ENCODE measurements around the gene CC2D1A. TPM values are rescaled to one million over a fixed set of nuclear protein-coding genes. Genes with fewer than 3 reads are reported as not detected.

The CC2D1A gene
- total and polyA plus RNA-seq, 2 donors (not counting 1 experiment from before 2014, with no cell fraction given), result 34.3 to 47.2 TPM

DNA sequence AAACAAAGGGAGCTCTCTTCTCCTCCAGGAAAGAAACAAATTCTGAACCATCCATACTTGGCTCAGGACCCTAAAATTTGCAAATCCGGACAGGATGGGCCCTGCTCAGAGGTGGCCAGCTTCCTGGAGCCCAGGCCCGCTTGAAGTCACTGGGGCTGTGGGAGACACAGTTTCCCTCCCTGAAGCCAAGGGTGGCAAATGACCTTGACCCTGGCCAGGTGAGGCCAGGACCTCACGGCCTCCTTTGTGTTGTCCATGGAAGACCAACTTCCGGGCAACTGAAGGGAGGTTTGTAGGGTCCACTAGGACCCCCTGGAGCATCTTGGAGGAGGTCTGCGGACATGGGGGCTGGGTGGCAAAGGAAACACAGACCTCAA is 23.6 kb upstream of the CC2D1A start:
- CTCF ChIA-PET, result interaction anchor here (0.9 to 9.3 kb wide), 8 partner anchors 9 to 466 kb away, joined by 3 to 92 read pairs (median 6); partner anchors contain the start of genes IL27RA and MISP3
- no peaks in the 10 kb centered on the region for H3K9me3 ChIP-seq (ENCODE audit: control extremely low read depth in 1 of 3, control insufficient read depth in 2 of 3, insufficient read depth in 1 of 3, low read length in 2 of 3)
- Mint-ChIP-seq H3K27ac (peak overlapping the region; percentile 78), H3K4me1 (peaks cover 25% of the 10 kb centered on the region), H3K9me3 (ENCODE audit: insufficient read depth) (no peaks in the 10 kb centered on the region), H3K4me3 (no peak overlapping the region), H3K27me3 (no peaks in the 10 kb centered on the region)
- peaks cover 26 to 34% of the 10 kb centered on the region in 2 donors for H3K4me1 ChIP-seq (ENCODE audit: control insufficient read depth in 2 of 2, insufficient read depth in 2 of 2, low read length in 2 of 2)
- 89% methylated on average over 5 of the region's 5 CpGs for WGBS (ENCODE audit: insufficient coverage)
- intact Hi-C loops (cut with micrococcal nuclease), result no loop called here
- peaks cover 0 to 9% (median 0%) of the 10 kb centered on the region in 4 experiments for H3K27me3 ChIP-seq (replicated peaks in 1 of 4; ENCODE audit: control extremely low read depth in 1 of 4, control insufficient read depth in 3 of 4, insufficient read depth in 4 of 4, low read length in 3 of 4)
- no peak for DNase-seq
- H3K27ac ChIP-seq (ENCODE audit: low read length in 2 of 2), result no peak overlapping the region
- no peak for ATAC-seq (ENCODE audit: low read depth)
- no peak overlapping the region for H2AFZ ChIP-seq (ENCODE audit: insufficient read depth, low read depth, low read length, poor library complexity, severe bottlenecking)
- POLR2A ChIA-PET, result interaction anchor here (1.1 kb wide), 1 partner anchor 189 kb away, joined by 6 read pairs; no protein-coding TSS in a partner anchor
- no peaks in the 10 kb centered on the region for H3K36me3 ChIP-seq (replicated peaks in 1 of 2; ENCODE audit: control extremely low read depth in 1 of 2, control insufficient read depth in 1 of 2, extremely low read depth in 1 of 2, insufficient read depth in 2 of 2, low read length in 1 of 2)
- TF ChIP-seq EZH2 (IDR thresholded peaks at IDR 0.05; ENCODE audit: borderline replicate concordance, insufficient read depth, low read depth, low read length, poor library complexity, severe bottlenecking) (no peak), CTCF (IDR thresholded peaks at IDR 0.05) (no peak)
- H3K9ac ChIP-seq (ENCODE audit: low read length), result no peak overlapping the region
- H3K4me2 ChIP-seq (replicated peaks; ENCODE audit: low read depth, low read length, poor library complexity, severe bottlenecking), result peak overlapping the region; percentile 73
- H3K4me3 ChIP-seq (ENCODE audit: control extremely low read depth in 1 of 5, extremely low read depth in 1 of 5, insufficient read depth in 1 of 5, low read depth in 2 of 5, low read length in 4 of 5), result no peak overlapping the region
- H3K79me2 ChIP-seq (ENCODE audit: control insufficient read depth, insufficient read depth, low read length), result no peaks in the 10 kb centered on the region
- no peaks in the 10 kb centered on the region for H4K20me1 ChIP-seq (ENCODE audit: control insufficient read depth, insufficient read depth, low read length, poor library complexity, severe bottlenecking)

GRCh38 chr19:13882836-13883235 is 23.2 kb upstream of the CC2D1A start:
- 86% methylated on average over 12 of the region's 12 CpGs for WGBS (ENCODE audit: insufficient coverage)
- Histone ChIP-seq H3K79me2 (ENCODE audit: control insufficient read depth, insufficient read depth, low read length) (no peaks in the 10 kb centered on the region), H3K27me3 (replicated peaks in 1 of 4; ENCODE audit: control extremely low read depth in 1 of 4, control insufficient read depth in 3 of 4, insufficient read depth in 4 of 4, low read length in 3 of 4) (peaks cover 0 to 9% (median 0%) of the 10 kb centered on the region in 4 experiments), H3K4me3 (ENCODE audit: control extremely low read depth in 1 of 5, extremely low read depth in 1 of 5, insufficient read depth in 1 of 5, low read depth in 2 of 5, low read length in 4 of 5) (no peak overlapping the region), H4K20me1 (ENCODE audit: control insufficient read depth, insufficient read depth, low read length, poor library complexity, severe bottlenecking) (no peaks in the 10 kb centered on the region), H3K9me3 (ENCODE audit: control extremely low read depth in 1 of 3, control insufficient read depth in 2 of 3, insufficient read depth in 1 of 3, low read length in 2 of 3) (no peaks in the 10 kb centered on the region), H3K27ac (ENCODE audit: low read length in 2 of 2) (no peak overlapping the region), H3K4me1 (ENCODE audit: control insufficient read depth in 2 of 2, insufficient read depth in 2 of 2, low read length in 2 of 2) (peaks cover 26 to 34% of the 10 kb centered on the region in 2 donors), H3K36me3 (replicated peaks in 1 of 2; ENCODE audit: control extremely low read depth in 1 of 2, control insufficient read depth in 1 of 2, extremely low read depth in 1 of 2, insufficient read depth in 2 of 2, low read length in 1 of 2) (no peaks in the 10 kb centered on the region), H2AFZ (ENCODE audit: insufficient read depth, low read depth, low read length, poor library complexity, severe bottlenecking) (no peak overlapping the region), H3K4me2 (replicated peaks; ENCODE audit: low read depth, low read length, poor library complexity, severe bottlenecking) (peak overlapping the region; percentile 73), H3K9ac (ENCODE audit: low read length) (no peak overlapping the region)
- Mint-ChIP-seq H3K27ac (no peak overlapping the region), H3K9me3 (ENCODE audit: insufficient read depth) (no peaks in the 10 kb centered on the region), H3K27me3 (no peaks in the 10 kb centered on the region), H3K4me3 (no peak overlapping the region), H3K4me1 (peaks cover 25% of the 10 kb centered on the region)
- no peak for DNase-seq
- CTCF ChIA-PET, result interaction anchor here (0.9 to 9.3 kb wide), 6 partner anchors 9 to 465 kb away, joined by 3 to 92 read pairs (median 10); partner anchors contain the start of gene MISP3
- POLR2A ChIA-PET, result interaction anchor here (0.6 kb wide), 1 partner anchor 168 kb away, joined by 9 read pairs; no protein-coding TSS in a partner anchor
- ATAC-seq (ENCODE audit: low read depth), result no peak
- TF ChIP-seq EZH2 (IDR thresholded peaks at IDR 0.05; ENCODE audit: borderline replicate concordance, insufficient read depth, low read depth, low read length, poor library complexity, severe bottlenecking) (no peak), CTCF (IDR thresholded peaks at IDR 0.05) (no peak)
- intact Hi-C loops (cut with micrococcal nuclease), result no loop called here

Data from B cell (primary cell).